ENCODE measurements around the gene OSBP2.
A peak's percentile ranks its signal among the peaks of the same experiment; 100 is the strongest.

OSBP2 gene

GRCh38 chr22:30887861-30888260 is 193.2 kb downstream of the OSBP2 start:
- Histone ChIP-seq H3K36me3 (replicated peaks; ENCODE audit: low read depth, low read length) (no peaks in the 10 kb centered on the region), H3K4me3 (ENCODE audit: low read length) (no peak overlapping the region), H3K27me3 (ENCODE audit: low read depth, low read length) (no peaks in the 10 kb centered on the region), H3K9me3 (ENCODE audit: insufficient read depth, low read length) (no peaks in the 10 kb centered on the region), H3K9ac (ENCODE audit: low read length) (no peak overlapping the region), H3K4me2 (ENCODE audit: low read length) (no peak overlapping the region), H2AFZ (ENCODE audit: low read depth, low read length) (no peak overlapping the region), H4K20me1 (ENCODE audit: insufficient read depth, low read length) (no peaks in the 10 kb centered on the region), H3K4me1 (ENCODE audit: low read length) (no peaks in the 10 kb centered on the region), H3K79me2 (ENCODE audit: low read length) (no peaks in the 10 kb centered on the region), H3K27ac (ENCODE audit: low read length) (no peak overlapping the region)
- TF ChIP-seq CTCF (IDR thresholded peaks at IDR 0.05; ENCODE audit: low read depth, low read length) = no peak
- no peak for TF ChIP-seq EZH2phosphoT487 (IDR thresholded peaks at IDR 0.05; ENCODE audit: low read depth)

- TF ChIP-seq EZH2phosphoT487 (IDR thresholded peaks at IDR 0.05; ENCODE audit: low read depth) = no peak
- H3K36me3 ChIP-seq (replicated peaks; ENCODE audit: low read depth, low read length) = no peaks in the 10 kb centered on the region
- no peaks in the 10 kb centered on the region for H4K20me1 ChIP-seq (ENCODE audit: insufficient read depth, low read length)
- no peaks in the 10 kb centered on the region for H3K9me3 ChIP-seq (ENCODE audit: insufficient read depth, low read length)
- no peaks in the 10 kb centered on the region for H3K4me1 ChIP-seq (ENCODE audit: low read length)
- H3K4me2 ChIP-seq (ENCODE audit: low read length) = no peak overlapping the region
- no peak overlapping the region for H2AFZ ChIP-seq (ENCODE audit: low read depth, low read length)
- H3K9ac ChIP-seq (ENCODE audit: low read length) = no peak overlapping the region
- no peak overlapping the region for H3K27ac ChIP-seq (ENCODE audit: low read length)
- no peaks in the 10 kb centered on the region for H3K27me3 ChIP-seq (ENCODE audit: low read depth, low read length)
- no peaks in the 10 kb centered on the region for H3K79me2 ChIP-seq (ENCODE audit: low read length)
- no peak overlapping the region for H3K4me3 ChIP-seq (ENCODE audit: low read length)
Measured at GRCh38 chr22:30889268-30889995, 194.8 kb downstream of the OSBP2 start.

- H3K4me3 ChIP-seq (ENCODE audit: low read length) = no peak overlapping the region
- H3K4me1 ChIP-seq (ENCODE audit: low read length) = no peaks in the 10 kb centered on the region
- H3K79me2 ChIP-seq (ENCODE audit: low read length) = no peaks in the 10 kb centered on the region
- no peak overlapping the region for H3K27ac ChIP-seq (ENCODE audit: low read length)
- no peaks in the 10 kb centered on the region for H4K20me1 ChIP-seq (ENCODE audit: insufficient read depth, low read length)
- TF ChIP-seq EZH2phosphoT487 (IDR thresholded peaks at IDR 0.05; ENCODE audit: low read depth) (no peak), CTCF (IDR thresholded peaks at IDR 0.05; ENCODE audit: low read depth, low read length) (no peak)
- H3K9ac ChIP-seq (ENCODE audit: low read length) = no peak overlapping the region
- H3K9me3 ChIP-seq (ENCODE audit: insufficient read depth, low read length) = no peaks in the 10 kb centered on the region
- H2AFZ ChIP-seq (ENCODE audit: low read depth, low read length) = no peak overlapping the region
- no peaks in the 10 kb centered on the region for H3K36me3 ChIP-seq (replicated peaks; ENCODE audit: low read depth, low read length)
- H3K27me3 ChIP-seq (ENCODE audit: low read depth, low read length) = no peaks in the 10 kb centered on the region
- no peak overlapping the region for H3K4me2 ChIP-seq (ENCODE audit: low read length)
Measured at GRCh38 chr22:30889996-30890480, 195.4 kb downstream of the OSBP2 start.

GRCh38 chr22:30890686-30891442 is 196.2 kb downstream of the OSBP2 start:
- no peak overlapping the region for H3K4me3 ChIP-seq (ENCODE audit: low read length)
- peak; percentile 80 for TF ChIP-seq CTCF (IDR thresholded peaks at IDR 0.05; ENCODE audit: low read depth, low read length)
- TF ChIP-seq EZH2phosphoT487 (IDR thresholded peaks at IDR 0.05; ENCODE audit: low read depth) = no peak
- H3K9ac ChIP-seq (ENCODE audit: low read length) = no peak overlapping the region

More at GRCh38 chr22:30890686-30891442, 196.2 kb downstream of the OSBP2 start:
- H3K9me3 ChIP-seq (ENCODE audit: insufficient read depth, low read length) = no peaks in the 10 kb centered on the region
- H3K4me2 ChIP-seq (ENCODE audit: low read length) = no peak overlapping the region
- no peaks in the 10 kb centered on the region for H4K20me1 ChIP-seq (ENCODE audit: insufficient read depth, low read length)
- no peaks in the 10 kb centered on the region for H3K4me1 ChIP-seq (ENCODE audit: low read length)
- no peak overlapping the region for H3K27ac ChIP-seq (ENCODE audit: low read length)
- no peaks in the 10 kb centered on the region for H3K27me3 ChIP-seq (ENCODE audit: low read depth, low read length)
- no peak overlapping the region for H2AFZ ChIP-seq (ENCODE audit: low read depth, low read length)
- H3K79me2 ChIP-seq (ENCODE audit: low read length) = no peaks in the 10 kb centered on the region
- H3K36me3 ChIP-seq (replicated peaks; ENCODE audit: low read depth, low read length) = no peaks in the 10 kb centered on the region

Data from OCI-LY3 (cell line).